ENCODE data around the gene TTC28.

GRCh38 chr22:28118957-28119631 lies 560.5 kb downstream of the TTC28 start:
- TF ChIP-seq POLR2A (IDR thresholded peaks at IDR 0.05) (no peak), CTCF (IDR thresholded peaks at IDR 0.05) (no peak)

All from thyroid gland (tissue), 4 donors.